Measurements from ENCODE around the gene ERICH2.

DNA sequence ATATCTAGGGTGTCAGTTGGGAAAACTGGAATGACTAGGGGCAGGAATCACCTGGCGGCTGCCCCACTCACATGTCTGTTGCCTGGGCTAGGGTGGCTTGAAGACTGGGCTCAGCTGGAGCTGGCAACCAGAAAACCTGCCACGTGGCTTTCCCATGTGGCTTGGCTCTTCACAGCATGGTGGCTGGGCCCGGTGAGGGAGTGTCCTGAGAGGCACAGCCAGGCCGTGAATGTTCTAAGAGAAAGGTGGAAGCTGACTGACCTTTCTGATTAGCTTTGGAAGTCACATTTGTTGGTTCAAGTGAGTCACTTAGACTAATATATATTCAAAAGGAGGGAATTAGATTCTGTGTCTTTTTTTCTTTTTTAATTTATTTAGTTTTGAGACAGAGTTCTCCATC is 32.4 kb upstream of the ERICH2 start:
- TF ChIP-seq CTCF (IDR thresholded peaks at IDR 0.05) (no peak), REST (IDR thresholded peaks at IDR 0.05; ENCODE audit: insufficient read depth in 1 of 2, low read depth in 2 of 2, low read length in 1 of 2) (no peak), POLR2AphosphoS5 (IDR thresholded peaks at IDR 0.05; ENCODE audit: low read depth, low read length) (no peak), TCF7L2 (IDR thresholded peaks at IDR 0.05; ENCODE audit: low read depth, low read length) (no peak)
